ENCODE results near the gene C2CD4C.
"Not testable (repeated sequence)": the region's sequence is repeated elsewhere in the genome, so short reads cannot be mapped to it uniquely, and the experiment has no call there.

The C2CD4C gene

GRCh38 chr19:380618-381219 lies 28.2 kb downstream of the C2CD4C start:
- not testable (repeated sequence) for DNase-seq (ENCODE audit: low spot score)

- DNase-seq (ENCODE audit: low spot score) = no peak
These were observed 29.2 kb downstream of the C2CD4C start for GRCh38 chr19:379796-380195.

- DNase-seq (ENCODE audit: low spot score) = no peak
These were observed 30.2 kb downstream of the C2CD4C start for GRCh38 chr19:378706-379105.

- DNase-seq (ENCODE audit: low spot score) = no peak
These were observed 31.0 kb downstream of the C2CD4C start for GRCh38 chr19:377801-378581.

GRCh38 chr19:376111-376470 lies 32.9 kb downstream of the C2CD4C start:
- no peak for DNase-seq (ENCODE audit: low spot score)

- DNase-seq (ENCODE audit: low spot score) = no peak
These were observed 33.4 kb downstream of the C2CD4C start for GRCh38 chr19:375395-376110.

- no peak for DNase-seq (ENCODE audit: low spot score)
These were observed 34.1 kb downstream of the C2CD4C start for GRCh38 chr19:374886-375235.

- no peak for DNase-seq (ENCODE audit: low spot score)
These were observed 34.6 kb downstream of the C2CD4C start for GRCh38 chr19:374183-374885.

GRCh38 chr19:373391-374182 lies 35.4 kb downstream of the C2CD4C start:
- DNase-seq (ENCODE audit: low spot score) = no peak

- DNase-seq (ENCODE audit: low spot score) = no peak
These were observed 36.5 kb downstream of the C2CD4C start for GRCh38 chr19:372306-372890.

- no peak for DNase-seq (ENCODE audit: low spot score)
These were observed 37.3 kb downstream of the C2CD4C start for GRCh38 chr19:371501-372168.

- no peak for DNase-seq (ENCODE audit: low spot score)
These were observed 38.2 kb downstream of the C2CD4C start for GRCh38 chr19:370641-371330.

- DNase-seq (ENCODE audit: low spot score) = no peak
These were observed 39.1 kb downstream of the C2CD4C start for GRCh38 chr19:369876-370275.

GRCh38 chr19:369256-369655 lies 39.7 kb downstream of the C2CD4C start:
- no peak for DNase-seq (ENCODE audit: low spot score)

- DNase-seq (ENCODE audit: low spot score) = no peak
These were observed 40.3 kb downstream of the C2CD4C start for GRCh38 chr19:368630-369024.

GRCh38 chr19:367963-368629 lies 40.9 kb downstream of the C2CD4C start:
- no peak for DNase-seq (ENCODE audit: low spot score)

GRCh38 chr19:367561-367960 lies 41.4 kb downstream of the C2CD4C start:
- DNase-seq (ENCODE audit: low spot score) = no peak

GRCh38 chr19:366951-367350 lies 42.0 kb downstream of the C2CD4C start:
- no peak for DNase-seq (ENCODE audit: low spot score)

GRCh38 chr19:366205-366783 lies 42.7 kb downstream of the C2CD4C start:
- DNase-seq (ENCODE audit: low spot score) = no peak

Data from hematopoietic multipotent progenitor cell treated with erythropoietin and hydrocortisone succinate and interleukin-3 and kit ligand, for 17 days (in vitro differentiated cells).